B cell (primary cell): ENCODE data around the gene ENSA.
"Not testable (repeated sequence)": the region's sequence is repeated elsewhere in the genome, so short reads cannot be mapped to it uniquely, and the experiment has no call there.

Experiments
- EZH2 ChIP-seq: IDR thresholded peaks from 2 replicates; pipeline ENCODE4 v1.6.1; 2012; ENCODE audit warnings: borderline replicate concordance, low read depth, mild to moderate bottlenecking, moderate library complexity, low read length; ENCODE audit not compliant: insufficient read depth, poor library complexity, severe bottlenecking
- TF ChIP-seq, protein P1 (sequence below): fragments of 200-600 bp; IDR thresholded peaks from one replicate; pipeline ENCODE4 v1.8.0; 2022; ENCODE audit warnings: antibody characterized with exemption, mild to moderate bottlenecking

DNA sequence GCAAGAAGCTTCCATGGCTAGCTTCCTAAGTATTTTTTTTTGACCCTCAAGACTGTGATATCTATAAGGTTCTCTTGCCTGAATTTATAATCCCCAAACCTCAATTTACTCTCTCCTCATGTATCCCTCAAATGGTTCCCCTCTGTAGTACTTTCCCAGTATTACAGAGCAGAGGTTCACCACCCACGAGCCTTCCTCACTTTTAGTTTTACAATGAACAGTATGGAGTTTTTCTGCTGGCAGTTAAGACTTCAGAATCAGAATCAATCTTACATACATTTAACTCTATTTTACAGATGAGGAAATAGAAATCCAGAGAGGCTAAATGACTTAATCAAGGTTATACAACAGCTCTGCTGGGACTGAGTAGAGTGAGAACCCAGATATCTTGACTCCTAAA lies 4.9 kb downstream of the ENSA start:
- TF ChIP-seq, protein P1, sequence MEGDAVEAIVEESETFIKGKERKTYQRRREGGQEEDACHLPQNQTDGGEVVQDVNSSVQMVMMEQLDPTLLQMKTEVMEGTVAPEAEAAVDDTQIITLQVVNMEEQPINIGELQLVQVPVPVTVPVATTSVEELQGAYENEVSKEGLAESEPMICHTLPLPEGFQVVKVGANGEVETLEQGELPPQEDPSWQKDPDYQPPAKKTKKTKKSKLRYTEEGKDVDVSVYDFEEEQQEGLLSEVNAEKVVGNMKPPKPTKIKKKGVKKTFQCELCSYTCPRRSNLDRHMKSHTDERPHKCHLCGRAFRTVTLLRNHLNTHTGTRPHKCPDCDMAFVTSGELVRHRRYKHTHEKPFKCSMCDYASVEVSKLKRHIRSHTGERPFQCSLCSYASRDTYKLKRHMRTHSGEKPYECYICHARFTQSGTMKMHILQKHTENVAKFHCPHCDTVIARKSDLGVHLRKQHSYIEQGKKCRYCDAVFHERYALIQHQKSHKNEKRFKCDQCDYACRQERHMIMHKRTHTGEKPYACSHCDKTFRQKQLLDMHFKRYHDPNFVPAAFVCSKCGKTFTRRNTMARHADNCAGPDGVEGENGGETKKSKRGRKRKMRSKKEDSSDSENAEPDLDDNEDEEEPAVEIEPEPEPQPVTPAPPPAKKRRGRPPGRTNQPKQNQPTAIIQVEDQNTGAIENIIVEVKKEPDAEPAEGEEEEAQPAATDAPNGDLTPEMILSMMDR = not testable (repeated sequence)
- not testable (repeated sequence) for TF ChIP-seq EZH2
